ENCODE measurements around the gene EFNA3. TPM values are rescaled to one million over a fixed set of nuclear protein-coding genes. Genes with fewer than 3 reads are reported as not detected.

Gene EFNA3
- total and polyA plus RNA-seq, 2 of the 4 experiments (the other 2 are of a cell fraction): 0.72 to 1.6 TPM

Small RNA genes within 50 kb of the gene (microRNA-seq; reads per million reads assigned to microRNA genes)
- not detected for gene RF00019 (ENCODE audit: insufficient read depth, insufficient read length)

Small RNA genes within 50 kb of the gene (small RNA-seq; reads per million reads assigned to genes)
- 0 reads per million in 5 experiments for gene RF00019

Other genes with a start within 250 kb of the EFNA3 start
- gene KCNN3, start 208.6 kb upstream of the EFNA3 start, total RNA-seq (2012; rRNA removed): not detected in 2 replicates
- gene KCNN3, start 208.6 kb upstream of the EFNA3 start, polyA plus RNA-seq (2012; rRNA removed): 0.02 and 0.07 TPM in 2 replicates
- gene PMVK, start 142.1 kb upstream of the EFNA3 start, total RNA-seq (2012; rRNA removed): 7.2 and 9.0 TPM in 2 replicates
- gene PMVK, start 142.1 kb upstream of the EFNA3 start, polyA plus RNA-seq (2012; rRNA removed): 28.1 and 31.8 TPM in 2 replicates
- 24.2 and 28.3 TPM in 2 replicates for gene PBXIP1, start 122.7 kb upstream of the EFNA3 start, total RNA-seq (2012; rRNA removed)
- gene PBXIP1, start 122.7 kb upstream of the EFNA3 start, polyA plus RNA-seq (2012; rRNA removed): 40.5 and 44.2 TPM in 2 replicates
- gene PYGO2, start 117.1 kb upstream of the EFNA3 start, total RNA-seq (2012; rRNA removed): 5.3 and 5.4 TPM in 2 replicates
- 12.3 and 14.8 TPM in 2 replicates for gene PYGO2, start 117.1 kb upstream of the EFNA3 start, polyA plus RNA-seq (2012; rRNA removed)
- 291 and 355 TPM in 2 replicates for gene SHC1, start 108.1 kb upstream of the EFNA3 start, total RNA-seq (2012; rRNA removed)
- 337 and 352 TPM in 2 replicates for gene SHC1, start 108.1 kb upstream of the EFNA3 start, polyA plus RNA-seq (2012; rRNA removed)
- 129 and 140 TPM in 2 replicates for gene CKS1B, start 104.2 kb upstream of the EFNA3 start, total RNA-seq (2012; rRNA removed)
- 195 and 272 TPM in 2 replicates for gene CKS1B, start 104.2 kb upstream of the EFNA3 start, polyA plus RNA-seq (2012; rRNA removed)
- gene FLAD1, start 95.5 kb upstream of the EFNA3 start, total RNA-seq (2012; rRNA removed): 19.7 and 26.3 TPM in 2 replicates
- gene FLAD1, start 95.5 kb upstream of the EFNA3 start, polyA plus RNA-seq (2012; rRNA removed): 37.3 and 39.9 TPM in 2 replicates
- not detected in 2 replicates for gene LENEP, start 85.3 kb upstream of the EFNA3 start, total RNA-seq (2012; rRNA removed)
- gene LENEP, start 85.3 kb upstream of the EFNA3 start, polyA plus RNA-seq (2012; rRNA removed): not detected in 2 replicates
- 7.2 and 7.7 TPM in 2 replicates for gene ZBTB7B, start 76.0 kb upstream of the EFNA3 start, total RNA-seq (2012; rRNA removed)
- 17.4 and 22.4 TPM in 2 replicates for gene ZBTB7B, start 76.0 kb upstream of the EFNA3 start, polyA plus RNA-seq (2012; rRNA removed)
- not detected in 2 replicates for gene DCST2, start 45.1 kb upstream of the EFNA3 start, total RNA-seq (2012; rRNA removed)
- 0.14 and 0.30 TPM in 2 replicates for gene DCST2, start 45.1 kb upstream of the EFNA3 start, polyA plus RNA-seq (2012; rRNA removed)
- gene DCST1, start 45.0 kb upstream of the EFNA3 start, total RNA-seq (2012; rRNA removed): not detected in 2 replicates
- gene DCST1, start 45.0 kb upstream of the EFNA3 start, polyA plus RNA-seq (2012; rRNA removed): not detected in 2 replicates
- 25.6 and 29.7 TPM in 2 replicates for gene ADAM15, start 27.5 kb upstream of the EFNA3 start, total RNA-seq (2012; rRNA removed)
- 52.4 and 65.6 TPM in 2 replicates for gene ADAM15, start 27.5 kb upstream of the EFNA3 start, polyA plus RNA-seq (2012; rRNA removed)
- gene EFNA4, start 15.1 kb upstream of the EFNA3 start, total RNA-seq (2012; rRNA removed): 3.3 and 3.8 TPM in 2 replicates
- gene EFNA4, start 15.1 kb upstream of the EFNA3 start, polyA plus RNA-seq (2012; rRNA removed): 11.8 and 16.3 TPM in 2 replicates
- 0.28 and 0.90 TPM in 2 replicates for gene EFNA1, start 49.0 kb downstream of the EFNA3 start, total RNA-seq (2012; rRNA removed)
- 1.4 and 1.6 TPM in 2 replicates for gene EFNA1, start 49.0 kb downstream of the EFNA3 start, polyA plus RNA-seq (2012; rRNA removed)
- gene SLC50A1, start 57.0 kb downstream of the EFNA3 start, total RNA-seq (2012; rRNA removed): 20.6 and 21.1 TPM in 2 replicates
- gene SLC50A1, start 57.0 kb downstream of the EFNA3 start, polyA plus RNA-seq (2012; rRNA removed): 19.5 and 20.8 TPM in 2 replicates
- gene DPM3, start 61.7 kb downstream of the EFNA3 start, total RNA-seq (2012; rRNA removed): 29.0 and 30.6 TPM in 2 replicates
- gene DPM3, start 61.7 kb downstream of the EFNA3 start, polyA plus RNA-seq (2012; rRNA removed): 129 and 138 TPM in 2 replicates
- 76.1 and 76.7 TPM in 2 replicates for gene KRTCAP2, start 94.5 kb downstream of the EFNA3 start, total RNA-seq (2012; rRNA removed)
- 189 and 232 TPM in 2 replicates for gene KRTCAP2, start 94.5 kb downstream of the EFNA3 start, polyA plus RNA-seq (2012; rRNA removed)
- gene TRIM46, start 95.0 kb downstream of the EFNA3 start, total RNA-seq (2012; rRNA removed): 2.3 and 2.5 TPM in 2 replicates
- 6.2 and 6.9 TPM in 2 replicates for gene TRIM46, start 95.0 kb downstream of the EFNA3 start, polyA plus RNA-seq (2012; rRNA removed)
- 13.1 and 15.1 TPM in 2 replicates for gene THBS3, start 129.1 kb downstream of the EFNA3 start, total RNA-seq (2012; rRNA removed)
- gene THBS3, start 129.1 kb downstream of the EFNA3 start, polyA plus RNA-seq (2012; rRNA removed): 28.3 and 30.4 TPM in 2 replicates
- 51.4 and 67.2 TPM in 2 replicates for gene MTX1, start 129.9 kb downstream of the EFNA3 start, total RNA-seq (2012; rRNA removed)
- gene MTX1, start 129.9 kb downstream of the EFNA3 start, polyA plus RNA-seq (2012; rRNA removed): 73.7 and 73.9 TPM in 2 replicates
- gene ENTREP3, start 176.6 kb downstream of the EFNA3 start, total RNA-seq (2012; rRNA removed): 1.4 TPM in 2 replicates
- gene ENTREP3, start 176.6 kb downstream of the EFNA3 start, polyA plus RNA-seq (2012; rRNA removed): 23.8 and 27.9 TPM in 2 replicates
- gene SCAMP3, start 183.5 kb downstream of the EFNA3 start, total RNA-seq (2012; rRNA removed): 29.2 and 30.5 TPM in 2 replicates
- gene SCAMP3, start 183.5 kb downstream of the EFNA3 start, polyA plus RNA-seq (2012; rRNA removed): 118 and 144 TPM in 2 replicates
- 19.2 and 19.7 TPM in 2 replicates for gene CLK2, start 194.7 kb downstream of the EFNA3 start, total RNA-seq (2012; rRNA removed)
- 53.0 and 61.2 TPM in 2 replicates for gene CLK2, start 194.7 kb downstream of the EFNA3 start, polyA plus RNA-seq (2012; rRNA removed)
- gene HCN3, start 198.6 kb downstream of the EFNA3 start, total RNA-seq (2012; rRNA removed): 0.36 and 0.83 TPM in 2 replicates
- gene HCN3, start 198.6 kb downstream of the EFNA3 start, polyA plus RNA-seq (2012; rRNA removed): 2.7 and 2.9 TPM in 2 replicates
- not detected in 2 replicates for gene PKLR, start 222.6 kb downstream of the EFNA3 start, total RNA-seq (2012; rRNA removed)
- 0.03 TPM in 1 of 2 replicates, not detected in the other for gene PKLR, start 222.6 kb downstream of the EFNA3 start, polyA plus RNA-seq (2012; rRNA removed)
- gene FDPS, start 230.0 kb downstream of the EFNA3 start, total RNA-seq (2012; rRNA removed): 176 and 191 TPM in 2 replicates
- gene FDPS, start 230.0 kb downstream of the EFNA3 start, polyA plus RNA-seq (2012; rRNA removed): 183 and 186 TPM in 2 replicates
- 4.1 and 4.2 TPM in 2 replicates for gene RUSC1, start 242.1 kb downstream of the EFNA3 start, total RNA-seq (2012; rRNA removed)
- 31.4 and 32.7 TPM in 2 replicates for gene RUSC1, start 242.1 kb downstream of the EFNA3 start, polyA plus RNA-seq (2012; rRNA removed)